H9 (cell line): ENCODE data around the gene SLIT1. TPM values are rescaled to one million over a fixed set of nuclear protein-coding genes. Genes with fewer than 3 reads are reported as not detected.

Experiments used
- DNase-seq: peaks from one replicate; pipeline ENCODE4 v3.0.0-alpha.2; 2017
- H2AFZ ChIP-seq: one replicate; pipeline ENCODE4 v1.6.1; 2013; ENCODE audit warnings: mild to moderate bottlenecking, low read length, control low read depth, moderate library complexity
- H2AK5ac ChIP-seq: 2 replicates; pipeline ENCODE4 v1.6.1; 2013; ENCODE audit warnings: low read length, control low read depth, mixed read lengths; ENCODE audit not compliant: insufficient read length
- H2BK120ac ChIP-seq: one replicate; pipeline ENCODE4 v1.6.1; 2013; ENCODE audit warnings: low read depth, mild to moderate bottlenecking, low read length, control low read depth, inconsistent platforms; ENCODE audit not compliant: poor library complexity, severe bottlenecking
- H2BK12ac ChIP-seq: 2 replicates; pipeline ENCODE4 v1.6.1; 2013; ENCODE audit warnings: low read length, control low read depth, mixed read lengths, low read depth; ENCODE audit not compliant: insufficient read length
- H2BK15ac ChIP-seq: 2 replicates; pipeline ENCODE4 v1.6.1; 2013; ENCODE audit warnings: low read depth, low read length, control low read depth
- H2BK20ac ChIP-seq: one replicate; pipeline ENCODE4 v1.6.1; 2013; ENCODE audit warnings: low read depth, mild to moderate bottlenecking, low read length, control low read depth, inconsistent platforms; ENCODE audit not compliant: poor library complexity, severe bottlenecking
- H2BK5ac ChIP-seq: 2 replicates; pipeline ENCODE4 v1.6.1; 2013; ENCODE audit warnings: low read length, control low read depth, mixed read lengths; ENCODE audit not compliant: insufficient read length
- H3K14ac ChIP-seq: 2 replicates; pipeline ENCODE4 v1.6.1; 2013; ENCODE audit warnings: low read length, control low read depth; ENCODE audit not compliant: insufficient read depth
- H3K18ac ChIP-seq: 2 replicates; pipeline ENCODE4 v1.6.1; 2013; ENCODE audit warnings: low read depth, mild to moderate bottlenecking, mixed read lengths, low read length, control low read depth; ENCODE audit not compliant: insufficient read length
- H3K23ac ChIP-seq: 2 replicates; pipeline ENCODE4 v1.6.1; 2013; ENCODE audit warnings: low read length, control low read depth, mixed read lengths, low read depth; ENCODE audit not compliant: insufficient read length
- H3K23me2 ChIP-seq: 2 replicates; pipeline ENCODE4 v1.6.1; 2013; ENCODE audit warnings: low read depth, mild to moderate bottlenecking, mixed read lengths, low read length, control low read depth; ENCODE audit not compliant: insufficient read length, poor library complexity, severe bottlenecking
- H3K27ac ChIP-seq: 2 replicates; pipeline ENCODE4 v1.5.1; 2013; ENCODE audit warnings: low read length, control low read depth, mixed read lengths, low read depth; ENCODE audit not compliant: insufficient read length
- H3K27me3 ChIP-seq: 2 replicates; pipeline ENCODE4 v1.6.1; 2013; ENCODE audit warnings: low read length, control low read depth, inconsistent platforms; ENCODE audit not compliant: insufficient read depth
- H3K4ac ChIP-seq: 2 replicates; pipeline ENCODE4 v1.6.1; 2013; ENCODE audit warnings: low read depth, mild to moderate bottlenecking, control low read depth, inconsistent platforms, low read length, moderate library complexity
- H3K4me1 ChIP-seq: 2 replicates; pipeline ENCODE4 v1.6.1; 2013; ENCODE audit warnings: low read length, control low read depth, inconsistent platforms; ENCODE audit not compliant: insufficient read depth
- H3K4me2 ChIP-seq: 2 replicates; pipeline ENCODE4 v1.6.1; 2013; ENCODE audit warnings: low read length, control low read depth, mixed read lengths; ENCODE audit not compliant: insufficient read length, insufficient read depth
- H3K56ac ChIP-seq: 2 replicates; pipeline ENCODE4 v1.6.1; 2013; ENCODE audit warnings: low read depth, mild to moderate bottlenecking, mixed read lengths, low read length, control low read depth; ENCODE audit not compliant: insufficient read length
- H3K79me1 ChIP-seq: 2 replicates; pipeline ENCODE4 v1.6.1; 2013; ENCODE audit warnings: low read depth, mild to moderate bottlenecking, moderate library complexity, low read length, control low read depth, inconsistent platforms; ENCODE audit not compliant: insufficient read depth, poor library complexity, severe bottlenecking
- H3K79me2 ChIP-seq: 2 replicates; pipeline ENCODE4 v1.6.1; 2013; ENCODE audit warnings: low read length, control low read depth, inconsistent platforms; ENCODE audit not compliant: insufficient read depth
- H3K9ac ChIP-seq: 2 replicates; pipeline ENCODE4 v1.6.1; 2013; ENCODE audit warnings: low read length, control low read depth, mixed read lengths; ENCODE audit not compliant: insufficient read length; ENCODE audit errors: extremely low read depth
- H3K9me3 ChIP-seq: one replicate; pipeline ENCODE4 v1.6.1; 2013; ENCODE audit warnings: low read depth, low read length, inconsistent platforms; ENCODE audit not compliant: control insufficient read depth
- H3T11ph ChIP-seq: one replicate; pipeline ENCODE4 v1.6.1; 2013; ENCODE audit warnings: mild to moderate bottlenecking, low read length, control low read depth, inconsistent platforms
- H4K20me1 ChIP-seq: one replicate; pipeline ENCODE4 v1.6.1; 2013; ENCODE audit not compliant: control insufficient read depth, insufficient read length, insufficient read depth
- H4K5ac ChIP-seq: 2 replicates; pipeline ENCODE4 v1.6.1; 2013; ENCODE audit warnings: low read depth, mild to moderate bottlenecking, mixed read lengths, low read length, control low read depth; ENCODE audit not compliant: insufficient read length
- H4K8ac ChIP-seq: replicated peaks from 2 replicates; pipeline ENCODE4 v1.6.1; 2013; ENCODE audit warnings: low read length, control low read depth, mixed read lengths, low read depth; ENCODE audit not compliant: insufficient read length
- H4K91ac ChIP-seq: 2 replicates; pipeline ENCODE4 v1.6.1; 2013; ENCODE audit warnings: low read depth, mild to moderate bottlenecking, moderate library complexity, mixed read lengths, low read length, control low read depth; ENCODE audit not compliant: insufficient read length
- H3K27ac Mint-ChIP-seq, 3 experiments: 2 replicates in 2 of 3; 3 replicates in 1 of 3; pipeline ENCODE4 v1.8.0; 2020 to 2021; ENCODE audit warnings: mixed read lengths in 3 of 3, mild to moderate bottlenecking in 1 of 3, moderate library complexity in 1 of 3
- H3K27me3 Mint-ChIP-seq: 2 replicates; pipeline ENCODE4 v1.8.0; 2021; ENCODE audit warnings: low read depth, mild to moderate bottlenecking, moderate library complexity, mixed read lengths
- H3K36me3 Mint-ChIP-seq, 3 experiments: 2 replicates in 2 of 3; 3 replicates in 1 of 3; pipeline ENCODE4 v1.8.0; 2020 to 2021; ENCODE audit warnings: low read depth in 3 of 3, mixed read lengths in 3 of 3; ENCODE audit not compliant: insufficient read depth in 1 of 3
- H3K4me1 Mint-ChIP-seq, 2 experiments: 2 replicates each; pipeline ENCODE4 v1.8.0; 2020; ENCODE audit warnings: mixed read lengths in 2 of 2
- H3K4me3 Mint-ChIP-seq, 2 experiments: 2 replicates in 1 of 2; 3 replicates in 1 of 2; pipeline ENCODE4 v1.8.0; 2020 to 2021; ENCODE audit warnings: mild to moderate bottlenecking in 2 of 2, mixed read lengths in 2 of 2, moderate library complexity in 1 of 2
- H3K9me3 Mint-ChIP-seq, 2 experiments: 2 replicates in 1 of 2; 3 replicates in 1 of 2; pipeline ENCODE4 v1.8.0; 2020; ENCODE audit warnings: mild to moderate bottlenecking in 2 of 2, mixed read lengths in 2 of 2, moderate library complexity in 1 of 2
- CTCF ChIP-seq: fragments of 200-600 bp; sonication (generic); conservative IDR thresholded peaks from 3 replicates; pipeline ENCODE4 v1.8.0; 2021; ENCODE audit warnings: antibody characterized with exemption, mild to moderate bottlenecking
- WGBS: extraction: QIAGEN DNeasy Blood & Tissue Kit; methylation state at CpG from one replicate; pipeline ENCODE4 v1.1.7; 2013; ENCODE audit warnings: missing lambda C conversion rate, low lambda C conversion rate, mixed read lengths; ENCODE audit not compliant: insufficient read length; ENCODE audit errors: extremely low coverage; 5-methylcytosine and 5-hydroxymethylcytosine counted together
- total RNA-seq: library from RNA; stranded (reverse); gene quantifications from 2 replicates; pipeline ENCODE4 v1.2.1, GENCODE V29; 2021

The SLIT1 gene
- total RNA-seq, 1 experiment from 2014 or later: 0.57 TPM

GRCh38 chr10:97234400-97234799 lies 48.6 kb upstream of the SLIT1 start:
- H3K4me1 ChIP-seq: no peaks in the 10 kb centered on the region
- Mint-ChIP-seq H3K9me3 (no peaks in the 10 kb centered on the region), H3K27ac (no peak overlapping the region; a peak in 1 of 7 replicates), H3K4me1 (peaks cover 7 to 8% of the 10 kb centered on the region in 2 experiments; a peak in 3 of 4 replicates), H3K4me3 (no peak overlapping the region), H3K27me3 (no peaks in the 10 kb centered on the region), H3K36me3 (peaks cover 2 to 31% (median 25%) of the 10 kb centered on the region in 3 experiments; a peak in 6 of 7 replicates)
- H3K56ac ChIP-seq: no peak overlapping the region
- peak; percentile 77 for TF ChIP-seq CTCF
- no peak overlapping the region for H3K14ac ChIP-seq
- H2BK15ac ChIP-seq: no peak overlapping the region
- H4K20me1 ChIP-seq: no peaks in the 10 kb centered on the region
- no CpG with 5 or more reads among the region's 1 CpG for WGBS
- H3K79me1 ChIP-seq: no peaks in the 10 kb centered on the region
- H2BK20ac ChIP-seq: no peak overlapping the region
- H2AK5ac ChIP-seq: no peak overlapping the region
- no peak for DNase-seq
- H2BK12ac ChIP-seq: no peak overlapping the region
- no peak overlapping the region for H3K9ac ChIP-seq
- H3K27ac ChIP-seq: no peak overlapping the region
- no peak overlapping the region for H3K4me2 ChIP-seq
- H4K5ac ChIP-seq: no peak overlapping the region
- no peak overlapping the region for H4K8ac ChIP-seq
- no peak overlapping the region for H3T11ph ChIP-seq
- no peaks in the 10 kb centered on the region for H3K27me3 ChIP-seq
- no peak overlapping the region for H2BK5ac ChIP-seq
- H3K18ac ChIP-seq: no peak overlapping the region
- H3K9me3 ChIP-seq: no peaks in the 10 kb centered on the region
- H3K4ac ChIP-seq: no peak overlapping the region
- H3K79me2 ChIP-seq: no peaks in the 10 kb centered on the region
- H3K23me2 ChIP-seq: no peaks in the 10 kb centered on the region
- no peak overlapping the region for H3K23ac ChIP-seq
- H2BK120ac ChIP-seq: no peak overlapping the region
- H2AFZ ChIP-seq: no peak overlapping the region
- no peak overlapping the region for H4K91ac ChIP-seq
